Panc1 (cell line): ENCODE measurements around the gene B3GALNT2.

Source experiments
- POLR2AphosphoS5 ChIP-seq: IDR thresholded peaks from 2 replicates; pipeline ENCODE4 v1.6.1; 2012; ENCODE audit warnings: mild to moderate bottlenecking, low read depth, low read length, moderate library complexity
- SIN3A ChIP-seq: IDR thresholded peaks from 2 replicates; pipeline ENCODE4 v1.6.1; 2012; ENCODE audit warnings: low read depth, mild to moderate bottlenecking, low read length, moderate library complexity, borderline replicate concordance; ENCODE audit not compliant: insufficient read depth
- TCF7L2 ChIP-seq: IDR thresholded peaks from 2 replicates; pipeline ENCODE4 v1.6.1; 2011; ENCODE audit warnings: mild to moderate bottlenecking, low read depth, low read length, inconsistent platforms
- TF ChIP-seq, protein P1 (sequence below), 2 experiments: IDR thresholded peaks; 2 replicates each; pipeline ENCODE4 v1.6.1; 2011 to 2012; ENCODE audit warnings: low read depth in 2 of 2, control low read depth in 1 of 2, low read length in 1 of 2, mild to moderate bottlenecking in 1 of 2, moderate library complexity in 1 of 2; ENCODE audit not compliant: insufficient read depth in 1 of 2
- TF ChIP-seq, protein P2 (sequence below): fragments of 450-650 bp; IDR thresholded peaks from 2 replicates; pipeline ENCODE4 v1.5.1; 2017; ENCODE audit warnings: mild to moderate bottlenecking

DNA sequence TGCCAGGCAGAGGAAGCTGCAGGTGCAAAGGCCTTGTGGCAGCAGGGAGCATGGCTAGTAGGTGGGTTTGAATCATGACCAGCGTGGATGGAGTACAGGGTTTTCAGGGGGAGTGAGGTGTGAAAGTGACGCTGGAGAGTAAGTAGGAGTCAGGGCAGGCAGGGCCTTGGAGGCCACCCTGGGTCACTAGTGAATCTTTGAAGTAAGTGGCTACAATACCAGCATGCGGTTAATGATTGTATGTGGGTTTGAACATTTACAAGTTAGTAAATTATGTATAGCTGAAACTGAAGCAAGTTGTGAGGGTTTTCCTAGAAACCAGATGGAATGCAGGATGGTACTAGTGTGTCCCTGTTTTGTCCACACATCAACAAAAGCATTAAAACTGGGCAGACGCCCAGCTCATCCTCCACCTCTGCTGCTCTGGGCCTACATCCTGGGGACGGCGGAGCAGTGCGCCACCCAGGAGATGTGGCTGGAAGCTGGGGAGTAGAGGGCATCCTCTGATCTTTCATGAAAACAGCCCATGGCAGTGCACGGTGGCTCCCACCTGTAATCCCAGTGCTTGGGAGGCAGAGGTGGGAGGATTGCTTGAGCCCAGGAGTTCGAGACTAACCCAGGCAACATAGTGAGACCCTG, 41.2 kb upstream of the B3GALNT2 start:
- TF ChIP-seq, protein P1, sequence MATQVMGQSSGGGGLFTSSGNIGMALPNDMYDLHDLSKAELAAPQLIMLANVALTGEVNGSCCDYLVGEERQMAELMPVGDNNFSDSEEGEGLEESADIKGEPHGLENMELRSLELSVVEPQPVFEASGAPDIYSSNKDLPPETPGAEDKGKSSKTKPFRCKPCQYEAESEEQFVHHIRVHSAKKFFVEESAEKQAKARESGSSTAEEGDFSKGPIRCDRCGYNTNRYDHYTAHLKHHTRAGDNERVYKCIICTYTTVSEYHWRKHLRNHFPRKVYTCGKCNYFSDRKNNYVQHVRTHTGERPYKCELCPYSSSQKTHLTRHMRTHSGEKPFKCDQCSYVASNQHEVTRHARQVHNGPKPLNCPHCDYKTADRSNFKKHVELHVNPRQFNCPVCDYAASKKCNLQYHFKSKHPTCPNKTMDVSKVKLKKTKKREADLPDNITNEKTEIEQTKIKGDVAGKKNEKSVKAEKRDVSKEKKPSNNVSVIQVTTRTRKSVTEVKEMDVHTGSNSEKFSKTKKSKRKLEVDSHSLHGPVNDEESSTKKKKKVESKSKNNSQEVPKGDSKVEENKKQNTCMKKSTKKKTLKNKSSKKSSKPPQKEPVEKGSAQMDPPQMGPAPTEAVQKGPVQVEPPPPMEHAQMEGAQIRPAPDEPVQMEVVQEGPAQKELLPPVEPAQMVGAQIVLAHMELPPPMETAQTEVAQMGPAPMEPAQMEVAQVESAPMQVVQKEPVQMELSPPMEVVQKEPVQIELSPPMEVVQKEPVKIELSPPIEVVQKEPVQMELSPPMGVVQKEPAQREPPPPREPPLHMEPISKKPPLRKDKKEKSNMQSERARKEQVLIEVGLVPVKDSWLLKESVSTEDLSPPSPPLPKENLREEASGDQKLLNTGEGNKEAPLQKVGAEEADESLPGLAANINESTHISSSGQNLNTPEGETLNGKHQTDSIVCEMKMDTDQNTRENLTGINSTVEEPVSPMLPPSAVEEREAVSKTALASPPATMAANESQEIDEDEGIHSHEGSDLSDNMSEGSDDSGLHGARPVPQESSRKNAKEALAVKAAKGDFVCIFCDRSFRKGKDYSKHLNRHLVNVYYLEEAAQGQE (IDR thresholded peaks at IDR 0.05; ENCODE audit: insufficient read depth in 1 of 2, low read depth in 2 of 2, low read length in 1 of 2), result no peak
- TF ChIP-seq, protein P2, sequence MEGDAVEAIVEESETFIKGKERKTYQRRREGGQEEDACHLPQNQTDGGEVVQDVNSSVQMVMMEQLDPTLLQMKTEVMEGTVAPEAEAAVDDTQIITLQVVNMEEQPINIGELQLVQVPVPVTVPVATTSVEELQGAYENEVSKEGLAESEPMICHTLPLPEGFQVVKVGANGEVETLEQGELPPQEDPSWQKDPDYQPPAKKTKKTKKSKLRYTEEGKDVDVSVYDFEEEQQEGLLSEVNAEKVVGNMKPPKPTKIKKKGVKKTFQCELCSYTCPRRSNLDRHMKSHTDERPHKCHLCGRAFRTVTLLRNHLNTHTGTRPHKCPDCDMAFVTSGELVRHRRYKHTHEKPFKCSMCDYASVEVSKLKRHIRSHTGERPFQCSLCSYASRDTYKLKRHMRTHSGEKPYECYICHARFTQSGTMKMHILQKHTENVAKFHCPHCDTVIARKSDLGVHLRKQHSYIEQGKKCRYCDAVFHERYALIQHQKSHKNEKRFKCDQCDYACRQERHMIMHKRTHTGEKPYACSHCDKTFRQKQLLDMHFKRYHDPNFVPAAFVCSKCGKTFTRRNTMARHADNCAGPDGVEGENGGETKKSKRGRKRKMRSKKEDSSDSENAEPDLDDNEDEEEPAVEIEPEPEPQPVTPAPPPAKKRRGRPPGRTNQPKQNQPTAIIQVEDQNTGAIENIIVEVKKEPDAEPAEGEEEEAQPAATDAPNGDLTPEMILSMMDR, result no peak
- no peak for TF ChIP-seq SIN3A
- TF ChIP-seq POLR2AphosphoS5, result no peak
- no peak for TF ChIP-seq TCF7L2
